ENCODE data around the gene JARID2.

Gene JARID2

GRCh38 chr6:15338476-15338875 lies 92.6 kb downstream of the JARID2 start:
- TF ChIP-seq CTCF (IDR thresholded peaks at IDR 0.05; ENCODE audit: low read depth, low read length) (no peak), MAX (IDR thresholded peaks at IDR 0.05; ENCODE audit: low read depth, low read length) (no peak), MYC (IDR thresholded peaks at IDR 0.05; ENCODE audit: low read depth, low read length) (no peak), POLR2A (IDR thresholded peaks at IDR 0.05; ENCODE audit: extremely low read depth, insufficient read length) (no peak)
- no peak overlapping the region for H3K4me3 ChIP-seq (ENCODE audit: low read depth, low read length)
- DNase-seq (ENCODE audit: low read depth): peak; percentile 37

- no peak overlapping the region for H3K4me3 ChIP-seq (ENCODE audit: low read depth, low read length)
- no peak for DNase-seq (ENCODE audit: low read depth)
- TF ChIP-seq MYC (IDR thresholded peaks at IDR 0.05; ENCODE audit: low read depth, low read length) (no peak), POLR2A (IDR thresholded peaks at IDR 0.05; ENCODE audit: extremely low read depth, insufficient read length) (no peak), MAX (IDR thresholded peaks at IDR 0.05; ENCODE audit: low read depth, low read length) (no peak), CTCF (IDR thresholded peaks at IDR 0.05; ENCODE audit: low read depth, low read length) (no peak)
Observed at GRCh38 chr6:15339081-15339480, 93.2 kb downstream of the JARID2 start.

GRCh38 chr6:15340105-15340601 lies 94.3 kb downstream of the JARID2 start:
- no peak for DNase-seq (ENCODE audit: low read depth)
- no peak for TF ChIP-seq MYC (IDR thresholded peaks at IDR 0.05; ENCODE audit: low read depth, low read length)
- no peak for TF ChIP-seq POLR2A (IDR thresholded peaks at IDR 0.05; ENCODE audit: extremely low read depth, insufficient read length)
- no peak for TF ChIP-seq CTCF (IDR thresholded peaks at IDR 0.05; ENCODE audit: low read depth, low read length)
- no peak for TF ChIP-seq MAX (IDR thresholded peaks at IDR 0.05; ENCODE audit: low read depth, low read length)
- no peak overlapping the region for H3K4me3 ChIP-seq (ENCODE audit: low read depth, low read length)

- TF ChIP-seq POLR2A (IDR thresholded peaks at IDR 0.05; ENCODE audit: extremely low read depth, insufficient read length) (no peak), CTCF (IDR thresholded peaks at IDR 0.05; ENCODE audit: low read depth, low read length) (no peak), MAX (IDR thresholded peaks at IDR 0.05; ENCODE audit: low read depth, low read length) (no peak), MYC (IDR thresholded peaks at IDR 0.05; ENCODE audit: low read depth, low read length) (no peak)
- no peak for DNase-seq (ENCODE audit: low read depth)
- H3K4me3 ChIP-seq (ENCODE audit: low read depth, low read length): no peak overlapping the region
Observed at GRCh38 chr6:15340775-15341174, 94.9 kb downstream of the JARID2 start.

GRCh38 chr6:15341311-15342001 lies 95.6 kb downstream of the JARID2 start:
- no peak for DNase-seq (ENCODE audit: low read depth)
- H3K4me3 ChIP-seq (ENCODE audit: low read depth, low read length): no peak overlapping the region
- TF ChIP-seq CTCF (IDR thresholded peaks at IDR 0.05; ENCODE audit: low read depth, low read length): no peak
- TF ChIP-seq POLR2A (IDR thresholded peaks at IDR 0.05; ENCODE audit: extremely low read depth, insufficient read length): no peak
- no peak for TF ChIP-seq MAX (IDR thresholded peaks at IDR 0.05; ENCODE audit: low read depth, low read length)
- TF ChIP-seq MYC (IDR thresholded peaks at IDR 0.05; ENCODE audit: low read depth, low read length): no peak

Data from NB4 (cell line).